Measurements from ENCODE around the gene ADAMTS18.

DNA sequence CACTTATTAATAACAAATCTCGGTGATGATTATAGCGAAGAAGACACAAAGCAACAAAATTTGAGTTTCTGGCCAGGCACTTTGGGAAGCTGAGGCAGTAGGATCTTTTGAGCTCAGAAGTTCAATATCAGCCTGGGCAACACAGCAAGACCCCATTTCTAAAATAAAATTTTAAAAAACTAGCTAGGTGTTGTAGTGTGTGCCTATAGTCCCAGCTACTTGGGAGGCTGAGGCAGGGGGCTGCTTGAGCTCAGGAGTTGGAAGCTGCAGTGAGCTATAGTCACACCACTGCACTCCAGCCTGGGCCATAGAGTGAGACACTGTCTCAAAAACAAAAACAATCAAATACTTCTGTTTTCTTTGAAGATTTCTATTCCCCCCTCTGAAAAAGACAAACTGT, 130.7 kb downstream of the ADAMTS18 start:
- TF ChIP-seq, protein P1, sequence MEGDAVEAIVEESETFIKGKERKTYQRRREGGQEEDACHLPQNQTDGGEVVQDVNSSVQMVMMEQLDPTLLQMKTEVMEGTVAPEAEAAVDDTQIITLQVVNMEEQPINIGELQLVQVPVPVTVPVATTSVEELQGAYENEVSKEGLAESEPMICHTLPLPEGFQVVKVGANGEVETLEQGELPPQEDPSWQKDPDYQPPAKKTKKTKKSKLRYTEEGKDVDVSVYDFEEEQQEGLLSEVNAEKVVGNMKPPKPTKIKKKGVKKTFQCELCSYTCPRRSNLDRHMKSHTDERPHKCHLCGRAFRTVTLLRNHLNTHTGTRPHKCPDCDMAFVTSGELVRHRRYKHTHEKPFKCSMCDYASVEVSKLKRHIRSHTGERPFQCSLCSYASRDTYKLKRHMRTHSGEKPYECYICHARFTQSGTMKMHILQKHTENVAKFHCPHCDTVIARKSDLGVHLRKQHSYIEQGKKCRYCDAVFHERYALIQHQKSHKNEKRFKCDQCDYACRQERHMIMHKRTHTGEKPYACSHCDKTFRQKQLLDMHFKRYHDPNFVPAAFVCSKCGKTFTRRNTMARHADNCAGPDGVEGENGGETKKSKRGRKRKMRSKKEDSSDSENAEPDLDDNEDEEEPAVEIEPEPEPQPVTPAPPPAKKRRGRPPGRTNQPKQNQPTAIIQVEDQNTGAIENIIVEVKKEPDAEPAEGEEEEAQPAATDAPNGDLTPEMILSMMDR (IDR thresholded peaks at IDR 0.05) = no peak
- no peak for TF ChIP-seq POLR2AphosphoS5 (IDR thresholded peaks at IDR 0.05)
